Stomach smooth muscle (tissue), 2 donors: ENCODE data around the gene RAB4A.
"Not testable (repeated sequence)": the region's sequence is repeated elsewhere in the genome, so short reads cannot be mapped to it uniquely, and the experiment has no call there.

ENCODE experiments used
- H3K27ac ChIP-seq: one replicate; pipeline ENCODE4 v1.7.0; 2013; ENCODE audit warnings: mild to moderate bottlenecking, low read length, inconsistent platforms
- H3K27me3 ChIP-seq, 2 donors: one replicate each; pipeline ENCODE4 v1.7.0; 2013; ENCODE audit warnings: low read length in 2 of 2; ENCODE audit not compliant: insufficient read depth in 2 of 2, control insufficient read depth in 1 of 2
- H3K36me3 ChIP-seq, 2 donors: one replicate each; pipeline ENCODE4 v1.7.0; 2013; ENCODE audit warnings: low read length in 2 of 2; ENCODE audit not compliant: control insufficient read depth in 2 of 2, insufficient read depth in 2 of 2
- H3K4me1 ChIP-seq: one replicate; pipeline ENCODE4 v1.7.0; 2013; ENCODE audit warnings: low read length; ENCODE audit not compliant: control insufficient read depth, insufficient read depth
- H3K4me3 ChIP-seq, 2 donors: one replicate each; pipeline ENCODE4 v1.7.0; 2013; ENCODE audit warnings: low read length in 2 of 2
- H3K9ac ChIP-seq, 2 donors: one replicate each; pipeline ENCODE4 v1.7.0; 2013; ENCODE audit warnings: low read length in 2 of 2, mild to moderate bottlenecking in 1 of 2
- H3K9me3 ChIP-seq, 2 donors: one replicate each; pipeline ENCODE4 v1.7.0; 2013; ENCODE audit warnings: low read length in 2 of 2; ENCODE audit not compliant: control insufficient read depth in 2 of 2
- donor health status: healthy.
- donor health status: Pancreatic carcinoma.

Gene RAB4A

GRCh38 chr1:229319487-229319886 is 48.6 kb downstream of the RAB4A start:
- H3K9me3 ChIP-seq: no peaks in the 10 kb centered on the region
- H3K27ac ChIP-seq: no peak overlapping the region
- peaks cover 9 to 13% of the 10 kb centered on the region in 2 donors for H3K36me3 ChIP-seq
- H3K4me1 ChIP-seq: no peaks in the 10 kb centered on the region
- no peak overlapping the region for H3K9ac ChIP-seq
- H3K27me3 ChIP-seq: no peaks in the 10 kb centered on the region
- H3K4me3 ChIP-seq: no peak overlapping the region

GRCh38 chr1:229323201-229323600 is 52.3 kb downstream of the RAB4A start:
- H3K27ac ChIP-seq: no peak overlapping the region
- H3K4me3 ChIP-seq: no peak overlapping the region
- H3K27me3 ChIP-seq: no peaks in the 10 kb centered on the region
- no peaks in the 10 kb centered on the region for H3K4me1 ChIP-seq
- H3K9ac ChIP-seq: no peak overlapping the region
- H3K9me3 ChIP-seq: no peaks in the 10 kb centered on the region
- peaks cover 11 to 19% of the 10 kb centered on the region in 2 donors for H3K36me3 ChIP-seq

GRCh38 chr1:229323885-229324553 is 53.1 kb downstream of the RAB4A start:
- no peaks in the 10 kb centered on the region for H3K4me1 ChIP-seq
- no peak overlapping the region for H3K9ac ChIP-seq
- H3K9me3 ChIP-seq: no peaks in the 10 kb centered on the region
- no peak overlapping the region for H3K27ac ChIP-seq
- peaks cover 15 to 19% of the 10 kb centered on the region in 2 donors for H3K36me3 ChIP-seq
- H3K27me3 ChIP-seq: no peaks in the 10 kb centered on the region
- no peak overlapping the region for H3K4me3 ChIP-seq

GRCh38 chr1:229325401-229325800 is 54.5 kb downstream of the RAB4A start:
- Histone ChIP-seq H3K9me3 (no peaks in the 10 kb centered on the region), H3K27me3 (no peaks in the 10 kb centered on the region), H3K4me3 (no peak overlapping the region), H3K27ac (no peak overlapping the region), H3K36me3 (peaks cover 12 to 16% of the 10 kb centered on the region in 2 donors), H3K4me1 (no peaks in the 10 kb centered on the region), H3K9ac (no peak overlapping the region)

GRCh38 chr1:229325853-229326487 is 55.1 kb downstream of the RAB4A start:
- no peaks in the 10 kb centered on the region for H3K27me3 ChIP-seq
- no peaks in the 10 kb centered on the region for H3K4me1 ChIP-seq
- H3K9ac ChIP-seq: no peak overlapping the region
- H3K36me3 ChIP-seq: peaks cover 12 to 16% of the 10 kb centered on the region in 2 donors
- H3K27ac ChIP-seq: no peak overlapping the region
- no peaks in the 10 kb centered on the region for H3K9me3 ChIP-seq
- no peak overlapping the region for H3K4me3 ChIP-seq

- H3K9me3 ChIP-seq: no peaks in the 10 kb centered on the region
- no peak overlapping the region for H3K27ac ChIP-seq
- no peaks in the 10 kb centered on the region for H3K4me1 ChIP-seq
- H3K36me3 ChIP-seq: peaks cover 12 to 16% of the 10 kb centered on the region in 2 donors
- H3K9ac ChIP-seq: no peak overlapping the region
- no peaks in the 10 kb centered on the region for H3K27me3 ChIP-seq
- no peak overlapping the region for H3K4me3 ChIP-seq
Observed at GRCh38 chr1:229326601-229327000, 55.7 kb downstream of the RAB4A start.

GRCh38 chr1:229327765-229328164 is 56.9 kb downstream of the RAB4A start:
- peaks cover 12 to 16% of the 10 kb centered on the region in 2 donors for H3K36me3 ChIP-seq
- H3K9ac ChIP-seq, H3K9me3 ChIP-seq, H3K27ac ChIP-seq, H3K27me3 ChIP-seq, H3K4me1 ChIP-seq, H3K4me3 ChIP-seq: not testable (repeated sequence)

GRCh38 chr1:229328598-229329362 is 57.9 kb downstream of the RAB4A start:
- Histone ChIP-seq H3K4me3 (no peak overlapping the region), H3K27ac (no peak overlapping the region), H3K36me3 (peaks cover 7 to 9% of the 10 kb centered on the region in 2 donors), H3K4me1 (no peaks in the 10 kb centered on the region), H3K9ac (no peak overlapping the region), H3K27me3 (no peaks in the 10 kb centered on the region), H3K9me3 (no peaks in the 10 kb centered on the region)

- Histone ChIP-seq H3K4me3 (no peak overlapping the region), H3K36me3 (peaks cover 0 to 2% of the 10 kb centered on the region in 2 donors), H3K27ac (no peak overlapping the region), H3K4me1 (no peaks in the 10 kb centered on the region), H3K27me3 (no peaks in the 10 kb centered on the region), H3K9me3 (no peaks in the 10 kb centered on the region), H3K9ac (no peak overlapping the region)
Observed at GRCh38 chr1:229334269-229334668, 63.4 kb downstream of the RAB4A start.

- Histone ChIP-seq H3K36me3 (peaks cover 0 to 2% of the 10 kb centered on the region in 2 donors), H3K4me3 (no peak overlapping the region), H3K27me3 (no peaks in the 10 kb centered on the region), H3K9me3 (no peaks in the 10 kb centered on the region), H3K27ac (no peak overlapping the region), H3K4me1 (no peaks in the 10 kb centered on the region), H3K9ac (no peak overlapping the region)
Observed at GRCh38 chr1:229334716-229335115, 63.8 kb downstream of the RAB4A start.
